Fibroblast of peridontal ligament (primary cell): ENCODE data around the gene RPS15.

Source experiments
- DNase-seq: peaks from one replicate; pipeline ENCODE4 v3.0.0-alpha.2; 2010; ENCODE audit errors: extremely low read depth

The RPS15 gene

DNA sequence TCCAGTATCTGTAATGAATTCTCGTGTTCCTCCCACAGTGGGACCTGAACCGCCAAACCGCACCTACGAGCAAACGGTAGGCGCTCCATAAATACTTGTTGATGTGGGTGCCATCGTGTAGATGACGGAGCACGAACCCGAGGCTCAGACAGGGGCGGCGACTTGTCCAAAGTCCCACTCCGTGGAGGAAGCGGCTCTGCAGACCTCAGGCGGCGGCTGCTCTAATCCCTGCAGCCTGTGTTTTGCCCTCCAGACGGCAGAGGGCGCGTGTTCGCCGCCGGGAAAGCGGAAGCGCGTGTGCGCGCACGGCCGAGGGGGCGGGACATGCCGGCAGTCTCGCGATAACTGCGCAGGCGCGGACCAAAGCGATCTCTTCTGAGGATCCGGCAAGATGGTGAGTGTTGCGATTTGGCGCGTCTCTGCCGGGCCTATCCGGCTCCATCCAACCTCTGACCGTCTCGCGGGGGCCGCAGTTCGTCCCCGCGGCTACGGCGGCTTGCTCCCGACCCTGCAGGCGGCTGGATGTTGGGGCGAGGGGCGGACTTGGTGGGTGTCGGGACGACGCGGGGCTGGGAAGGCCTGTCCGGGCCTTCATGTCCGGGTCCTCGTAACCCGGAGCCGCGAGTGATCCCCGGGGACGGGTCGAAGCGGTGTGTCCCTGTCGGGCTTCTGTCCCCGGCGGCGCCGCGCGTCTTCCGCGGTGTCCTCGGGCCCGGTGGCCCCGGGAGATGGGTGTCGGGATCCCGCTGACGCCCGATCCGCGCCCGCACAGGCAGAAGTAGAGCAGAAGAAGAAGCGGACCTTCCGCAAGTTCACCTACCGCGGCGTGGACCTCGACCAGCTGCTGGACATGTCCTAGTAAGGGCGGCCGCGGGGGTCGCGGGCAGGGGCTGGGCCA, at the start of gene RPS15:
Gene RPS15 (plus strand): TSS at position 362 of the 898 bp plus-strand sequence. CDS start 30 bp downstream, at position 392.
- peak; percentile 95 for DNase-seq

- DNase-seq, result no peak
These were observed 49.6 kb upstream of the RPS15 start for GRCh38 chr19:1388637-1389026.

GRCh38 chr19:1389033-1389940, 48.9 kb upstream of the RPS15 start:
- DNase-seq, result no peak

- no peak for DNase-seq
These were observed 47.2 kb upstream of the RPS15 start for GRCh38 chr19:1390890-1391423.

GRCh38 chr19:1392407-1392806, 45.8 kb upstream of the RPS15 start:
- no peak for DNase-seq

- no peak for DNase-seq
These were observed 45.2 kb upstream of the RPS15 start for GRCh38 chr19:1392939-1393530.

DNA sequence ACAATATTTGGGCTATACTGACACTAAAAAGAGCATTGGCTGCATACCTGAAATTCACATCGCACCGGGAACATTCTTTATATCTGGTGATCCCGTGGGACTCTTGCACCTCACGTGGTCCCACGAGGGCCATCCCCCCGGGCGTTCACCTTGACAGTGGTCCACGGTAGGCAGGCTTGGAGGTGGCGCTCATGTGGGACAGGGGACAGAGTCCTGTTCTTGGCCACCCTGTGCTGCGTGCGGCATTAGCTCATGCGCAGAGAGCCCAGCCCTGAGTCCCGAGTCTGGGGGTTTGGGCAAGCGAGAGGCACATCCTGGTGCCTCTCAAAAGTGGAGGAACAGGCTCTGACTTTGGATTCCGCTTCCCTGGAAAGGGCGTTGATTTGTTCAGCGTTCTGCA, 44.4 kb upstream of the RPS15 start:
- no peak for DNase-seq

DNA sequence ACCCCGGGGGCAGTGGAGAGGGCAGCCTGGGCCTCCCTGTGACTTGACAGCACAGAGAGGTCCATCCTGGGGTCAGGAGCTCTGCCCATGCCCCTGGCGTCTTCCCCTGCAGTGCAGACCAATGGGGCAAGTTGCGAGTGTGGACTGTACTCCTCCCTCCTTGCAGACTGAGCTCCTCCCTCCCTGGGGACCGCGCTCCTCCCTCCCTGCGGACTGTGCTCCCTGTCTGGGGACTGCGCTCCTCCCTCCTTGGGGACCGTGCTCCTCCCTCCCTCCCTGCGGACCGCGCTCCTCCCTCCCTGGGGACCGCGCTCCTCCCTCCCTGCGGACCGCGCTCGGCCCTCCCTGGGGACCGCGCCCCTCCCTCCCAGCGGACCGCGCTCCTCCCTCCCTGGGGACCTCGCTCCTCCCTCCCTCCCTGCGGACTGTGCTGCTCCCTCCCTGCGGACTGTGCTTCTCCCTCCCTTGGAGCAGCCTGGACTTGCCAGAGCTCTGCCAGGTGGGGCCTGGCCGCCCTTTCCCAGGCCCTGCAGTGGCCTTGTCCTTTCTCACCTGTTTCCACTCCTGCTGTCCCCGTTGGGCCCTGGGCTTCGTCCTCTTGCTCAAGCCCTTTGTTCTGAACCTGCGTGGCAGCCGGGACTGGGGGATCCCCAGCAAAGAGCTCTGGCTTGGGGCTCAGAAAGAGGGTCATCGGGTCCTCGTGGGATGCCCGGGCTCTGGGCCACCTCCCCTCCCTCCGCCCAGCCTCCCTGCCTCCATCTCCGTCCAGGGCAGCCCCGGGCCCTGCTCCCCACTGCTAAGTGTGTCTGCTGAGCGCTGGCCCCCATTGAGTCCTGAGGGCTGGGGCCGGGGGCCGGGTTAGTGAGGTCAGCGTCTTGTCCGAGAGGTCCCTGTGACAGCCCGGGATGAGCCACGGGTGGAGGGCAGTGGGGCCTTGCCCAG, 43.7 kb upstream of the RPS15 start:
- no peak for DNase-seq

GRCh38 chr19:1395194-1396018, 42.8 kb upstream of the RPS15 start:
- DNase-seq, result no peak

GRCh38 chr19:1396019-1396767, 42.0 kb upstream of the RPS15 start:
- no peak for DNase-seq

DNA sequence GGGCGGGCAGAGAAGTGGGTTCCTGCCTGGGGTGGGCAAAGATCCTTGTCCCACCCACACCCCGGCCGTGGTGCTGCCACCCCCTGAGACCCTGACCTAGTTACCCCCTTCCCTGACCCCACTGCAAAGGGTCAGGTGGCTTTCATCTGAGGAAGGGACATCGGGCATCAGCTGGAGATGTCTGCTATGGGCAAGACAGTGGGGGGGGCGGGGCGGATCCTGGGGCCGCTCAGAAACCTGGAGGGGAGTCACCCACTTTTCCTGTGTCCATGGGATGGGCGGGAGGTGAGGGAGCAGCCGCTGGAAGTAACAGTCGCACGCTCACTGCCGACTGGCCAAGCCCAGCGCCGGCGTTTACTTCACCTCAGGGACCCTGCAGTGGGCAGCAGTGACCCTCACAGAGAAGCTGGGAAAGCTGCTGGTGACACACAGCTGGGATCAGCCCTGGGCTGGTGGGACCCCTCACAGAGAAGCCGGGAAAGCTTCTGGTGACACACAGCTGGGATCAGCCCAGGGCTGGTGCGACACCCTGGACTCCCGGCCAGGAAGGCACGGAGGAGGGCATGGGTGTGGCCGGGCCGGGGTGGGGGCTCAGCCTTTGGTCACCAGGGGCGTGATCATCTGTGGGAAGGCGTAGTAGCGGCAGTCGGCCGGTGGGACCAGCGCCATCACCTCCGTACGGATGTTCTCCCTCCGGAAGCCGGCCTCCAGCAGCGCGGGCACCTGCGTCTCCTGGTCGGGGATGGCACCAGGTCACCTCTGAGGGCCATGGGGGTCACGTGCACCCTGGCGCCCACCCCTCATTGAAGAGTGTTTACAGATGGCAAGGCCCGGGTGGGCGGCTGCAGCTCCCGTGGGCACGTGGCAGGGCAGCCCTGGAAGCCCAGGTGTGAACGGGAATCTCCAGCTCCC, 41.2 kb upstream of the RPS15 start:
- DNase-seq, result no peak

GRCh38 chr19:1397838-1398237, 40.4 kb upstream of the RPS15 start:
- DNase-seq, result no peak

DNA sequence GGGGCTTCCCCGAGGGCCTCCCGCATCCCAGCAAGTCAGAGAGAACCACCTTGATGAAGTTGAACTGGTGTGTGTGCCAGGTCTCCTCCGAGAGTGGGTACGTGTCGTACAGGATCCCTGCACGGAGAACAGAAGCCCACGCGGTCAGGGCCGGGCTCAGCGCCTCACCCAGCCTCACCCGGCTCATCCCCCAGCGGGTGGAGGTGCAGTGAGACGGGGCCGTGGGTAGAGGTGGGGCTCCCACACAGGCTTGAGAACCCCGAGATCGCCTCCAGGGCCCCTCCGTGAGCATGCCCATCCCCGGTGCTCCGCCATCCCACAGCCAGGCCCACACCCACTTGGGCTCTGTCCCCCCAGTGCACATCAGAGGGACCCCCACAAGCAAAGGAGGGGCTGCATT, 39.1 kb upstream of the RPS15 start:
- no peak for DNase-seq

- DNase-seq, result no peak
These were observed 38.5 kb upstream of the RPS15 start for GRCh38 chr19:1399745-1400144.

GRCh38 chr19:1400281-1401137, 37.7 kb upstream of the RPS15 start:
- no peak for DNase-seq

DNA sequence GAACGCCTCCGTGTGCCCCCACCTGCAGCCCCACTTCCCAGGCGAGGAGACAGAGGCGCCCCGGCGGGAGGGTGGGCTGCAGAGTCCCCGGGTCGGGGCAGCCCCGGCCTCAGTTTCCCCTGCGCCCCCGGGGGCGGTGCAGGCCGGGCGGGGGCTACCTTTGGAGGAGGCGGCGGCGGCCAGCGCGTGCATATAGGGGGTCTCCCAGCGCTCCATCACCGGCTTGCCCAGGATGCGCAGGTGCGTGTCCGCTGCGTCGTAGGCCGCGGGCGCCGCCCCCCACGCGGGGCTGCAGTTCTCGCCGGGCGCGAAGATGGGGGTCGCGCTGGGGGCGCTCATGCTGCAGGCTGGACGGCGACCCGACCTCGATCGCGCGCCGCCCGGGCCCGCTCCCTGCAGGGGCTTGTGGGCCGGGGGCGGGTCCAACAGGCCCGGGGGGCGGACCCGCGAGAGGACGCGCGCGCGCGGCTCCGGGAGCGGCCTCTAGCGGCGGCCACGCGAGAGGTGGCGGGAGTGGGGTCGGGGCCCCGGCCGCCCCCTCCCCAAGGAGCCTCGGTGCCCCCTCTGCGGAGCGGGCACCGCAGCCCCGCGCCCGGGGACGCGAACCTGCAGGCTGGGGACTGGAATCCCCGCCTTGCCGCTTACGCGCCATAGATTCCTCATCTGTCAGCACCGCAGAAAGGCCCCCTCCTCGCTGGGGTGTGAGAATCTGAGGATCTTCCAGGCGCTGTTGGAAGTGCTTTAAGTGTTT, 36.9 kb upstream of the RPS15 start, which contains the start of gene GAMT:
Gene GAMT (minus strand): TSS at position 405 of the 751 bp plus-strand sequence. CDS start 66 bp downstream, at position 339.
- DNase-seq, result peak; percentile 17
